IMR-90 (cell line): ENCODE data around the gene RPTOR. TPM values are rescaled to one million over a fixed set of nuclear protein-coding genes. Genes with fewer than 3 reads are reported as not detected.
A peak's percentile ranks its signal among the peaks of the same experiment; 100 is the strongest.

Experiments used
- ATAC-seq: fragments of 200-7000 bp; cut with Tn5 transposase; 2 replicates; pipeline ENCODE4 v1.9.1; 2020; ENCODE audit warnings: low read depth, mild to moderate bottlenecking, moderate library complexity
- BruUV-seq: library from RNA; stranded (reverse); fragments of 400-500 nt; replicated peaks from 2 replicates; lab custom pipeline; 2021; lab: Mats Ljungman, UMichigan
- CTCF ChIA-PET: fragments of 300-600 bp; formaldehyde crosslinking; extraction: SDS; loops from one replicate; lab custom pipeline; 2021; ENCODE audit warnings: antibody characterized with exemption; lab: Yijun Ruan, JAX
- POLR2A ChIA-PET: fragments of 300-600 bp; sonication (Branson Sonifier 250); formaldehyde crosslinking; loops from one replicate; lab custom pipeline; 2022; ENCODE audit warnings: antibody characterized with exemption; ENCODE audit not compliant: unreplicated experiment; lab: Charles Lee
- DNase-seq: peaks from one replicate; pipeline ENCODE4 v3.0.0; 2013
- H2AFZ ChIP-seq: replicated peaks from 2 replicates; pipeline ENCODE3; 2013; ENCODE audit warnings: low read length, mild to moderate bottlenecking; ENCODE audit not compliant: poor library complexity
- H2AK5ac ChIP-seq: 2 replicates; pipeline ENCODE4 v1.6.1; 2013; ENCODE audit warnings: low read depth, low read length, inconsistent platforms
- H2AK9ac ChIP-seq: replicated peaks from 2 replicates; pipeline ENCODE3; 2013; ENCODE audit warnings: mild to moderate bottlenecking, low read depth, low read length, moderate library complexity; ENCODE audit not compliant: poor library complexity
- H2BK120ac ChIP-seq: 2 replicates; pipeline ENCODE4 v1.6.1; 2013; ENCODE audit warnings: low read depth, low read length, inconsistent platforms
- H2BK15ac ChIP-seq: 3 replicates; pipeline ENCODE4 v1.6.1; 2013; ENCODE audit warnings: low read depth, low read length, inconsistent platforms
- H2BK20ac ChIP-seq: 2 replicates; pipeline ENCODE4 v1.6.1; 2013; ENCODE audit warnings: low read depth, mild to moderate bottlenecking, inconsistent platforms, low read length, moderate library complexity
- H2BK5ac ChIP-seq: 2 replicates; pipeline ENCODE4 v1.6.1; 2013; ENCODE audit warnings: mild to moderate bottlenecking, low read depth, low read length, inconsistent platforms; ENCODE audit not compliant: poor library complexity, severe bottlenecking
- H3K14ac ChIP-seq: replicated peaks from 2 replicates; pipeline ENCODE4 v1.6.1; 2013; ENCODE audit warnings: low read depth, low read length, inconsistent platforms
- H3K18ac ChIP-seq: 2 replicates; pipeline ENCODE4 v1.6.1; 2013; ENCODE audit warnings: low read depth, low read length, control low read depth
- H3K23ac ChIP-seq: 2 replicates; pipeline ENCODE4 v1.6.1; 2013; ENCODE audit warnings: low read depth, low read length, inconsistent platforms
- H3K27ac ChIP-seq: 2 replicates; pipeline ENCODE4 v1.5.1; 2013; ENCODE audit warnings: mild to moderate bottlenecking, control low read depth, low read length; ENCODE audit not compliant: insufficient read depth
- H3K27me3 ChIP-seq: 2 replicates; pipeline ENCODE4 v1.6.1; 2013; ENCODE audit warnings: low read length; ENCODE audit not compliant: control insufficient read depth, insufficient read depth
- H3K36me3 ChIP-seq: 2 replicates; pipeline ENCODE4 v1.6.1; 2013; ENCODE audit warnings: low read length, mixed read lengths; ENCODE audit not compliant: control insufficient read depth, insufficient read depth
- H3K4ac ChIP-seq: 2 replicates; pipeline ENCODE4 v1.6.1; 2013; ENCODE audit warnings: low read depth, low read length, inconsistent platforms
- H3K4me1 ChIP-seq: 2 replicates; pipeline ENCODE4 v1.6.1; 2013; ENCODE audit warnings: low read length, mixed read lengths; ENCODE audit not compliant: control insufficient read depth, insufficient read depth
- H3K4me2 ChIP-seq: 2 replicates; pipeline ENCODE4 v1.6.1; 2013; ENCODE audit warnings: low read depth, mild to moderate bottlenecking, control low read depth, low read length, moderate library complexity
- H3K4me3 ChIP-seq: 2 replicates; pipeline ENCODE4 v1.5.1; 2013; ENCODE audit warnings: low read depth, mild to moderate bottlenecking, control low read depth, low read length, moderate library complexity; ENCODE audit not compliant: insufficient read depth
- H3K56ac ChIP-seq: 2 replicates; pipeline ENCODE4 v1.6.1; 2013; ENCODE audit warnings: low read length, inconsistent platforms; ENCODE audit not compliant: insufficient read depth; ENCODE audit errors: extremely low read depth
- H3K79me1 ChIP-seq, 2 experiments: 2 replicates each; pipeline ENCODE4 v1.6.1; 2013; ENCODE audit warnings: low read length in 2 of 2, inconsistent platforms in 1 of 2, low read depth in 1 of 2
- H3K9ac ChIP-seq: 2 replicates; pipeline ENCODE4 v1.6.1; 2013; ENCODE audit warnings: low read depth, low read length, control low read depth
- H3K9me1 ChIP-seq: 2 replicates; pipeline ENCODE4 v1.6.1; 2013; ENCODE audit warnings: low read length, inconsistent platforms; ENCODE audit not compliant: insufficient read depth
- H3K9me3 ChIP-seq: 2 replicates; pipeline ENCODE4 v1.6.1; 2013; ENCODE audit warnings: low read length; ENCODE audit not compliant: control insufficient read depth, insufficient read depth
- H4K20me1 ChIP-seq: 2 replicates; pipeline ENCODE4 v1.6.1; 2013; ENCODE audit warnings: low read length, inconsistent platforms; ENCODE audit not compliant: insufficient read depth
- H4K5ac ChIP-seq: 2 replicates; pipeline ENCODE4 v1.6.1; 2013; ENCODE audit warnings: mild to moderate bottlenecking, low read depth, low read length, control low read depth
- H4K8ac ChIP-seq, 2 experiments: 2 replicates each; pipeline ENCODE4 v1.6.1; 2013; ENCODE audit warnings: low read depth in 2 of 2, low read length in 2 of 2, control low read depth in 1 of 2, inconsistent platforms in 1 of 2
- H4K91ac ChIP-seq: 2 replicates; pipeline ENCODE4 v1.6.1; 2013; ENCODE audit warnings: low read depth, low read length, inconsistent platforms; ENCODE audit not compliant: insufficient read depth
- BHLHE40 ChIP-seq: fragments of 150-350 bp; IDR thresholded peaks from 2 replicates; pipeline ENCODE4 v1.6.1; 2016; ENCODE audit warnings: mild to moderate bottlenecking, low read depth, low read length
- CEBPB ChIP-seq: IDR thresholded peaks from 2 replicates; pipeline ENCODE4 v1.6.1; 2012; ENCODE audit warnings: low read depth, low read length, improper control_type of control experiment
- CHD1 ChIP-seq: IDR thresholded peaks from 2 replicates; pipeline ENCODE4 v1.6.1; 2012; ENCODE audit warnings: low read depth, low read length, improper control_type of control experiment
- CTCF ChIP-seq: conservative IDR thresholded peaks from 2 replicates; pipeline ENCODE4 v1.5.1; 2012; ENCODE audit warnings: mild to moderate bottlenecking, low read depth, low read length, improper control_type of control experiment
- FOS ChIP-seq: fragments of 150-350 bp; IDR thresholded peaks from 2 replicates; pipeline ENCODE4 v1.6.1; 2016; ENCODE audit warnings: low read depth, low read length
- MAFK ChIP-seq: IDR thresholded peaks from 2 replicates; pipeline ENCODE4 v1.6.1; 2012; ENCODE audit warnings: low read depth, low read length, improper control_type of control experiment
- MAZ ChIP-seq: IDR thresholded peaks from 2 replicates; pipeline ENCODE4 v1.6.1; 2012; ENCODE audit warnings: low read depth, mild to moderate bottlenecking, low read length, improper control_type of control experiment, moderate library complexity, borderline replicate concordance
- MXI1 ChIP-seq: IDR thresholded peaks from 2 replicates; pipeline ENCODE4 v1.6.1; 2012; ENCODE audit warnings: low read depth, mild to moderate bottlenecking, low read length, moderate library complexity, borderline replicate concordance
- NFE2L2 ChIP-seq: fragments of 150-350 bp; IDR thresholded peaks from 2 replicates; pipeline ENCODE4 v1.6.1; 2016; ENCODE audit warnings: low read depth, mild to moderate bottlenecking, low read length
- POLR2A ChIP-seq: IDR thresholded peaks from 2 replicates; pipeline ENCODE4 v1.6.1; 2012; ENCODE audit warnings: mild to moderate bottlenecking, low read depth, low read length
- RAD21 ChIP-seq: IDR thresholded peaks from 2 replicates; pipeline ENCODE4 v1.6.1; 2012; ENCODE audit warnings: low read length, improper control_type of control experiment
- RCOR1 ChIP-seq: IDR thresholded peaks from 2 replicates; pipeline ENCODE4 v1.6.1; 2012; ENCODE audit warnings: mild to moderate bottlenecking, low read length, improper control_type of control experiment; ENCODE audit not compliant: insufficient replicate concordance
- RFX5 ChIP-seq: IDR thresholded peaks from 2 replicates; pipeline ENCODE4 v1.8.0; 2012; ENCODE audit warnings: low read depth, mild to moderate bottlenecking, low read length, moderate library complexity
- SMC3 ChIP-seq: fragments of 150-350 bp; IDR thresholded peaks from 2 replicates; pipeline ENCODE4 v1.6.1; 2016; ENCODE audit warnings: low read depth, mild to moderate bottlenecking, antibody characterized with exemption, low read length, moderate library complexity
- USF2 ChIP-seq: fragments of 150-350 bp; IDR thresholded peaks from 2 replicates; pipeline ENCODE4 v1.6.1; 2017; ENCODE audit warnings: mild to moderate bottlenecking, antibody characterized with exemption, low read length, low read depth
- WGBS, 2 experiments: methylation state at CpG; one replicate each; pipeline versions ENCODE4 v1.1.5 to v1.1.7; 2013; ENCODE audit warnings: missing lambda C conversion rate in 2 of 2; ENCODE audit not compliant: insufficient read length in 1 of 2; ENCODE audit errors: extremely low coverage in 2 of 2; 5-methylcytosine and 5-hydroxymethylcytosine counted together
- dilution Hi-C: fragments of 300-500 bp; cut with HindIII; formaldehyde crosslinking; loops from one replicate; pipeline ENCODE4 v1.14.3; 2018; ENCODE audit warnings: low sequenced_read_pairs; ENCODE audit not compliant: unreplicated experiment
- in situ Hi-C: fragments of 300-500 bp; cut with MboI; formaldehyde crosslinking; loops from 3 replicates; pipeline ENCODE4 v1.14.3; 2019; ENCODE audit warnings: low sequenced_read_pairs, inconsistent platforms, mixed read lengths
- intact Hi-C: fragments of 100-400 bp; cut with micrococcal nuclease; formaldehyde crosslinking; loops from 2 replicates; pipeline ENCODE4 v1.10.0; 2022
- polyA plus RNA-seq, 3 experiments: library from polyadenylated mRNA; depleted of rRNA; stranded (reverse); fragments of >200 nt; gene quantifications; 2 replicates each; pipeline ENCODE4 v1.2.3, GENCODE V29; 2012; ENCODE audit warnings: low replicate concordance in 1 of 3
- total RNA-seq: library from RNA; depleted of rRNA; stranded (reverse); fragments of >200 nt; gene quantifications from 2 replicates; pipeline ENCODE4 v1.2.3, GENCODE V29; 2012

The RPTOR gene
- total and polyA plus RNA-seq, 2 of the 4 experiments (the other 2 are of a cell fraction): 10.8 to 14.7 TPM

- Histone ChIP-seq H3K79me1 (0 out of 4 replicates have a peak, but pooled peaks cover 0 to 5% of the 10 kb centered on the region in 2 experiments), H3K56ac (no peak overlapping the region; the same call in 1 of the 2 replicates), H2BK120ac (peak overlapping the region; percentile 76), H2AK9ac (peak overlapping the region; percentile 47), H2BK5ac (peak overlapping the region; percentile 81), H4K20me1 (no peaks in the 10 kb centered on the region), H2AFZ (peak overlapping the region; percentile 80), H2BK15ac (no peak overlapping the region; the same call in 2 of the 3 replicates), H4K91ac (peak overlapping the region; percentile 71), H3K18ac (peak overlapping the region; percentile 50; the same call in 1 of the 2 replicates), H3K4me1 (peaks cover 18% of the 10 kb centered on the region), H3K27ac (peak overlapping the region; percentile 64), H3K27me3 (no peaks in the 10 kb centered on the region), H4K8ac (peak overlapping the region; percentile 46 to 73; a peak in 3 of 4 replicates), H3K4me2 (peak overlapping the region; percentile 23; the same call in 1 of the 2 replicates), H2BK20ac (peak overlapping the region; percentile 72; the same call in 1 of the 2 replicates), H3K9me1 (peaks cover 13% of the 10 kb centered on the region), H3K9me3 (no peaks in the 10 kb centered on the region), H3K4ac (peak overlapping the region; percentile 77), H3K14ac (peak overlapping the region; percentile 35; the same call in 1 of the 2 replicates), H3K4me3 (0 out of 2 replicates have a peak overlapping the region, but pooled peaks have one; percentile 0), H3K9ac (peak overlapping the region; percentile 5; the same call in 1 of the 2 replicates), H4K5ac (peak overlapping the region; percentile 27), H2AK5ac (peak overlapping the region; percentile 84), H3K23ac (peak overlapping the region; percentile 6; the same call in 1 of the 2 replicates), H3K36me3 (no peaks in the 10 kb centered on the region)
- BruUV-seq: no TSS peak
- intact Hi-C loops (no loop called here), dilution Hi-C loops (no loop called here), in situ Hi-C loops (no loop called here)
- ChIA-PET CTCF (no interaction called here), POLR2A (no interaction called here)
- WGBS, 2 experiments: 59% methylated on average over 8 of the region's 24 CpGs; no CpG with 5 or more reads in 1 of the 2 experiments
- ATAC-seq: peak; percentile 82
- peak; percentile 97 for DNase-seq
- TF ChIP-seq CEBPB (peak; percentile 48), RCOR1 (no peak), SMC3 (no peak), POLR2A (no peak), NFE2L2 (no peak), USF2 (no peak), BHLHE40 (peak; percentile 49; the same call in 1 of the 2 replicates), MAFK (no peak), FOS (peak; percentile 83), RFX5 (no peak), CTCF (no peak), MXI1 (0 out of 2 replicates have a peak, but pooled peaks have one; percentile 25), MAZ (peak; percentile 29; the same call in 1 of the 2 replicates), RAD21 (no peak), CHD1 (no peak)
Observed at GRCh38 chr17:80501741-80502577, 42.7 kb upstream of the RPTOR start.
